Trophoblast cell (in vitro differentiated cells and primary cell): ENCODE data around the gene ZMYND15.

Experiments
- DNase-seq, 2 donors: peaks; one replicate each; pipeline ENCODE4 v3.0.0-alpha.2; 2016
- H2AFZ ChIP-seq: 2 replicates; pipeline ENCODE4 v1.6.1; 2013; ENCODE audit warnings: low read length, moderate library complexity, mild to moderate bottlenecking; ENCODE audit not compliant: insufficient read depth, poor library complexity
- H2AK5ac ChIP-seq: 2 replicates; pipeline ENCODE4 v1.6.1; 2013; ENCODE audit warnings: mild to moderate bottlenecking, low read length
- H2BK120ac ChIP-seq: 2 replicates; pipeline ENCODE4 v1.6.1; 2013; ENCODE audit warnings: low read length, mild to moderate bottlenecking, moderate library complexity; ENCODE audit not compliant: insufficient read depth, poor library complexity
- H2BK12ac ChIP-seq: 2 replicates; pipeline ENCODE4 v1.6.1; 2013; ENCODE audit warnings: mild to moderate bottlenecking, low read length, moderate library complexity
- H2BK5ac ChIP-seq: 2 replicates; pipeline ENCODE4 v1.6.1; 2013; ENCODE audit warnings: low read length, low read depth, moderate library complexity, mild to moderate bottlenecking; ENCODE audit not compliant: poor library complexity
- H3K14ac ChIP-seq: 2 replicates; pipeline ENCODE4 v1.6.1; 2013; ENCODE audit warnings: mild to moderate bottlenecking, low read length
- H3K18ac ChIP-seq: 2 replicates; pipeline ENCODE4 v1.6.1; 2013; ENCODE audit warnings: mild to moderate bottlenecking, low read length
- H3K23ac ChIP-seq: 2 replicates; pipeline ENCODE4 v1.6.1; 2013; ENCODE audit warnings: low read length
- H3K27ac ChIP-seq: 2 replicates; pipeline ENCODE4 v1.5.1; 2013; ENCODE audit warnings: low read depth, mild to moderate bottlenecking, inconsistent platforms, low read length, moderate library complexity
- H3K27me3 ChIP-seq: 2 replicates; pipeline ENCODE4 v1.6.1; 2013; ENCODE audit warnings: inconsistent platforms, mild to moderate bottlenecking, low read length, moderate library complexity; ENCODE audit not compliant: insufficient read depth
- H3K36me3 ChIP-seq, 2 experiments: 1 replicate in 1 of 2; 2 replicates in 1 of 2; pipeline ENCODE4 v1.6.1; 2013; ENCODE audit warnings: low read length in 2 of 2, mild to moderate bottlenecking in 2 of 2, moderate library complexity in 1 of 2; ENCODE audit not compliant: insufficient read depth in 2 of 2, control insufficient read depth in 1 of 2
- H3K4ac ChIP-seq: 2 replicates; pipeline ENCODE4 v1.6.1; 2013; ENCODE audit warnings: low read depth, mild to moderate bottlenecking, low read length, moderate library complexity
- H3K4me1 ChIP-seq, 2 experiments: 1 replicate in 1 of 2; 2 replicates in 1 of 2; pipeline ENCODE4 v1.6.1; 2013; ENCODE audit warnings: low read length in 2 of 2, mild to moderate bottlenecking in 2 of 2, moderate library complexity in 1 of 2; ENCODE audit not compliant: insufficient read depth in 2 of 2, control insufficient read depth in 1 of 2
- H3K4me2 ChIP-seq: 2 replicates; pipeline ENCODE4 v1.6.1; 2013; ENCODE audit warnings: inconsistent platforms, mild to moderate bottlenecking, low read length, moderate library complexity
- H3K4me3 ChIP-seq: 2 replicates; pipeline ENCODE4 v1.5.1; 2013; ENCODE audit warnings: mild to moderate bottlenecking, low read depth, low read length, inconsistent platforms
- H3K79me1 ChIP-seq: one replicate; pipeline ENCODE4 v1.6.1; 2013; ENCODE audit warnings: low read length
- H3K79me2 ChIP-seq: 2 replicates; pipeline ENCODE4 v1.6.1; 2013; ENCODE audit warnings: low read length, mild to moderate bottlenecking; ENCODE audit not compliant: control insufficient read depth, insufficient read depth, poor library complexity
- H3K9ac ChIP-seq: 2 replicates; pipeline ENCODE4 v1.6.1; 2013; ENCODE audit warnings: mild to moderate bottlenecking, low read length
- H3K9me3 ChIP-seq: 2 replicates; pipeline ENCODE4 v1.6.1; 2013; ENCODE audit warnings: low read depth, mild to moderate bottlenecking, control low read depth, inconsistent platforms, low read length; ENCODE audit not compliant: insufficient read depth
- H4K12ac ChIP-seq: 2 replicates; pipeline ENCODE4 v1.6.1; 2013; ENCODE audit warnings: low read depth, mild to moderate bottlenecking, low read length, moderate library complexity
- H4K8ac ChIP-seq: 2 replicates; pipeline ENCODE4 v1.6.1; 2013; ENCODE audit warnings: low read depth, mild to moderate bottlenecking, low read length, moderate library complexity
- H4K91ac ChIP-seq: one replicate; pipeline ENCODE4 v1.6.1; 2013; ENCODE audit warnings: low read depth, mild to moderate bottlenecking, low read length, moderate library complexity
- WGBS: extraction: QIAGEN DNeasy Blood & Tissue Kit; methylation state at CpG from one replicate; pipeline ENCODE4 v1.1.7; 2013; ENCODE audit warnings: missing lambda C conversion rate; ENCODE audit not compliant: insufficient read length, insufficient coverage; ENCODE audit errors: extremely low coverage; 5-methylcytosine and 5-hydroxymethylcytosine counted together

ZMYND15 gene

DNA sequence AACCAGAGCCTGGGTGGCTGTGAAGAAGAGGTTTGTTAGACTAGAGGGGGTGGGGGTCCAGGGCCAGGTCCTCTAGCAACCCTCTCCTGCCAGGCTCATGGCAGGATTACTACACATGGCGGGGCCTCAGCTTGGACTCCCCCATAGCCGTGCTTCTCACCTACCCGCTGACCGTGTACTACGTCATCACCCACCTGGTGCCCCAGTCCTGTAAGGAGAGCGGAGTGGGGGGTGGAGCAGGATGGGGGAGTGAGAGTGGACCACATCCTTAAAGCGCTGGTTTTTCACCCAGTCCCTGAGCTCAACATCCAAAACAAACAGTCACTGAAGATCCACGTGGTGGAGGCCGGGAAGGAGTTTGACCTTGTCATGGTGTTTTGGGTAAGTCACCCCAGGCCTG, 4.3 kb downstream of the ZMYND15 start:
- Histone ChIP-seq H3K27ac (no peak overlapping the region), H3K79me1 (no peaks in the 10 kb centered on the region), H3K27me3 (peaks cover 34% of the 10 kb centered on the region), H3K36me3 (no peaks in the 10 kb centered on the region), H2AK5ac (no peak overlapping the region), H2BK12ac (no peak overlapping the region), H2AFZ (no peak overlapping the region), H3K79me2 (no peaks in the 10 kb centered on the region), H3K18ac (no peak overlapping the region), H3K9me3 (peaks cover 17% of the 10 kb centered on the region), H3K9ac (no peak overlapping the region), H4K12ac (no peak overlapping the region), H4K8ac (no peak overlapping the region), H2BK120ac (no peak overlapping the region), H3K4me3 (no peak overlapping the region), H3K4ac (no peak overlapping the region), H3K4me2 (no peak overlapping the region), H3K14ac (no peak overlapping the region), H3K4me1 (peaks cover 11 to 12% of the 10 kb centered on the region in 2 experiments), H3K23ac (no peak overlapping the region), H2BK5ac (no peak overlapping the region), H4K91ac (no peak overlapping the region)
- no peak for DNase-seq
- no CpG with 5 or more reads among the region's 9 CpGs for WGBS

GRCh38 chr17:4744999-4745969, 5.7 kb downstream of the ZMYND15 start:
- Histone ChIP-seq H4K12ac (no peak overlapping the region), H2BK5ac (no peak overlapping the region), H3K14ac (no peak overlapping the region), H3K79me2 (no peaks in the 10 kb centered on the region), H3K23ac (no peak overlapping the region), H3K4me1 (peaks cover 2 to 6% of the 10 kb centered on the region in 2 experiments), H3K79me1 (no peaks in the 10 kb centered on the region), H3K18ac (no peak overlapping the region), H3K9ac (no peak overlapping the region), H4K8ac (no peak overlapping the region), H2AFZ (peak overlapping the region; percentile 37), H2AK5ac (no peak overlapping the region), H2BK120ac (no peak overlapping the region), H3K27me3 (peaks cover 20% of the 10 kb centered on the region), H3K4ac (no peak overlapping the region), H3K27ac (no peak overlapping the region), H3K4me3 (no peak overlapping the region), H3K4me2 (peak overlapping the region; percentile 16), H3K36me3 (no peaks in the 10 kb centered on the region), H4K91ac (no peak overlapping the region), H3K9me3 (peaks cover 11% of the 10 kb centered on the region), H2BK12ac (no peak overlapping the region)
- WGBS, result no CpG with 5 or more reads among the region's 51 CpGs
- DNase-seq, result no peak

GRCh38 chr17:4747847-4748246, 8.2 kb downstream of the ZMYND15 start:
- Histone ChIP-seq H3K4me2 (no peak overlapping the region), H2AK5ac (no peak overlapping the region), H3K27me3 (peaks cover 6% of the 10 kb centered on the region), H3K14ac (no peak overlapping the region), H3K9ac (no peak overlapping the region), H2AFZ (no peak overlapping the region), H3K23ac (no peak overlapping the region), H2BK12ac (no peak overlapping the region), H3K4ac (no peak overlapping the region), H3K36me3 (no peaks in the 10 kb centered on the region), H3K4me3 (no peak overlapping the region), H2BK5ac (no peak overlapping the region), H3K79me2 (no peaks in the 10 kb centered on the region), H3K79me1 (no peaks in the 10 kb centered on the region), H4K12ac (no peak overlapping the region), H2BK120ac (no peak overlapping the region), H3K4me1 (peaks cover 2 to 6% of the 10 kb centered on the region in 2 experiments), H4K91ac (no peak overlapping the region), H4K8ac (no peak overlapping the region), H3K9me3 (peaks cover 3% of the 10 kb centered on the region), H3K27ac (no peak overlapping the region), H3K18ac (no peak overlapping the region)
- no CpG with 5 or more reads among the region's 5 CpGs for WGBS
- DNase-seq, result no peak

DNA sequence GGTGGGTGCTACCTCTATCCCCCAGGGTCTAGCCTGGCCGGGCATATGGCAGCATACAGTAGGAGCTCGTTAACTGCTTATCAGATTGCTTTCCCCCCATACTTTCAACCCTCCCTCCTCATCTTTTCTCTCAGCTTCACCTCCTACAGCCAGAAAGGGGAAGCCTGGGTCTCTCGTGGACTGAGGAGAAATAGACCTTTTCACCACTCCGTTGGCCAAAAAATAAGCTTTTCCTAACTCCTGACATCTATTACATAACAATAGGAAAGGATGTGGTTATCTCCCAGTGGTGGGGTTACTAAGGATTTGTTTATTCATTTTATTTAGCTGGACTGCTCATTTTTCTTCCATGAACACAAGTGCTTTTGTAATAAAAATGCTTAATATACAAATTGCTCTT, 9.1 kb downstream of the ZMYND15 start:
- H3K27me3 ChIP-seq, result peaks cover 6% of the 10 kb centered on the region
- no peak overlapping the region for H3K23ac ChIP-seq
- H3K36me3 ChIP-seq, result no peaks in the 10 kb centered on the region
- H4K91ac ChIP-seq, result no peak overlapping the region
- DNase-seq, result no peak
- no peak overlapping the region for H3K4me3 ChIP-seq
- no peaks in the 10 kb centered on the region for H3K79me2 ChIP-seq
- H4K8ac ChIP-seq, result no peak overlapping the region
- peaks cover 2 to 6% of the 10 kb centered on the region in 2 experiments for H3K4me1 ChIP-seq
- no CpG with 5 or more reads among the region's 4 CpGs for WGBS
- peaks cover 3% of the 10 kb centered on the region for H3K9me3 ChIP-seq
- H2AK5ac ChIP-seq, result no peak overlapping the region
- H3K4ac ChIP-seq, result no peak overlapping the region
- H3K9ac ChIP-seq, result no peak overlapping the region
- no peak overlapping the region for H2BK5ac ChIP-seq
- no peak overlapping the region for H2AFZ ChIP-seq
- H2BK12ac ChIP-seq, result no peak overlapping the region
- no peak overlapping the region for H3K18ac ChIP-seq
- H3K27ac ChIP-seq, result no peak overlapping the region
- no peak overlapping the region for H3K4me2 ChIP-seq
- no peak overlapping the region for H3K14ac ChIP-seq
- no peak overlapping the region for H2BK120ac ChIP-seq
- no peaks in the 10 kb centered on the region for H3K79me1 ChIP-seq
- no peak overlapping the region for H4K12ac ChIP-seq
